Fibroblast of skin of right quadriceps (primary cell): Measurements from ENCODE around the gene ITPR1.

ENCODE experiments used
- DNase-seq: peaks from one replicate; pipeline ENCODE4 v3.0.0-alpha.2; 2013

ITPR1 gene

DNA sequence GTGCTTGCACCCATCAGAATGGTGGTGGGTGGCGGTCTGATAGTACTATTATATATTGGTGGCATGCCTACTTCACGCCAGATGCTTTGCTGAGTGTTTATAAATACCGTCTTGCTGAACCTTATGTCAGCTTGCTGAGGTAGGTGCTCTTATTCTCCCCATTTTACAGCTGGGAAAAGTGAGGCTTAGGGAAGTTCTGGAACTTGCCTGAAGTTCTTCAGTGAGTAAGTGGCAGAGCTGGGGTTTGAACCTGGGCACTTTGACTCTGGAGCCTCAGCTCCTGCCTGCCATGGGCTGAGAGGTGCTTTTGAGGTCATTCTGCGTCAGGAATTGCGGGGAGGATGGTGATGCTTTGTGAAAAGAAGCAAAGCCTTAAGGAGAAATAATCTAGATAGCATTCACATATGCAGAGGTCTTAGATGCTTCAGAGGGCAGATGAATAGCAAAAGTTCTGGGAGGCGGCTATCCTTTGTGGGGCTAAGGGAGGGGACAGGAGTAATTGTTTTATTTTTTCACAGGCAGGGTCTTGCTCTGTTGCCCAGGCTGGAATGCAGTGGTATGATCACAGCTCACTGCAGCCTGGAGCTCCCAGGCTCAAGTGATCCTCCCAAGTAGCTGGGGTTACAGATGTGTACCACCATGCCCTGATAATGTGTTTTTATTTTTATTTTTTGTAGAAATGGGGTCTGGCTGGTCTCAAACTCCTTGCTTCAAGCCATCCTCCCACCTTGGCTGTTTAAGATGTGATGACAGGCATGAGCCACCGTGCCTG lies 18.5 kb downstream of the ITPR1 start:
- DNase-seq = no peak

DNA sequence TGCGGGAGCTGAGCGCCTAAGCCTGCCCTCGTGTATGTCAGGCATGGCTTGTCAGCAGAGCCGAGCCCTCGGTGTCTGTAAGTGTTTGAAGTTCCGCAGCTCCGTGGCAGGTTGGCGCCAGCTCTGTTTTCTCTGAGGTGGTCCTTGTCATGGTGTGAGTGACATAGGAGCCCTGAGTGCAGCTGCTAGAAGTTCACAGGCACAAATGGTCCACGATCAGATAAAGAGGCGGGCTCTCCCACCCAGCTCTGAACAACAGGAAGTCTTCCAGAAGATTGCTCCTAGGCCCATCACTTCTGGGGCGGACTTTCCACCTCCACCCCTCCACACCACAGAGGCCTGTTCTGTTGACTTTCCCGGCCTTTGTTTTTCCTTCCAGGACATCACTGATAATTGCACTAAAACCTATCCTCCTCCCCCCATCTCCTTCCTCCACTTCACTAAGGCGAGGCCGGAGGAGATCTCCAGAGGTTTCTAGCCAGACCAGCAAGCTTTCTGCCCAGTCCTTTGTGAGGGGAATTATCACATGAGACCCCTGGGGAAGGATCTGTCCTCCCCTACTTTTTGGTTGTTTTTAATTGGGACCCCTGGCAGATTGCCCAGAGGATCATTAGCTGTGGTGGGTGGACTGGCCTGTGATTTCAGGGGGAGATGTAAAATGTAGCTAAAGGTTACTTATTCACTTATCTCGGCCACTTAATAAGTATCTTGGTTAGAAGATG lies 19.9 kb downstream of the ITPR1 start:
- DNase-seq = no peak

DNA sequence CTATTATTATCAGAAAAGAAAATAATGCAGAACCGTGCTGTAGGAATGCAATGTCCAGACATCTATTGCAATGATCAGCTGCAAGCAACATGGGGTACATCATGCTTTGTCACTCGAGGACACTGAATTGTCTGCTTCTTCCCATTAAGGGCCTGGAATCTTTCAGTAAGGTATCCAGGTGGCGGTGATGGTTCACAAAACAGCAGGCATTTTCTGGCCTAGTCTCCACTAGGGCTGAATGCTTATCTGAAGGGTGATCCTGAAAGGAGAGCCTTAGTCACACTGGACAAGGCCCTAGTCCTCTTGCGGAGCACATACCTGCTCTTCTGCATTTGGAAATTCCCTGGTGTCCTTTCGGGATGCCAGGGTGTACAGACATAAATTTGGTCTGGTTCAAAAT lies 21.2 kb downstream of the ITPR1 start:
- DNase-seq = no peak

DNA sequence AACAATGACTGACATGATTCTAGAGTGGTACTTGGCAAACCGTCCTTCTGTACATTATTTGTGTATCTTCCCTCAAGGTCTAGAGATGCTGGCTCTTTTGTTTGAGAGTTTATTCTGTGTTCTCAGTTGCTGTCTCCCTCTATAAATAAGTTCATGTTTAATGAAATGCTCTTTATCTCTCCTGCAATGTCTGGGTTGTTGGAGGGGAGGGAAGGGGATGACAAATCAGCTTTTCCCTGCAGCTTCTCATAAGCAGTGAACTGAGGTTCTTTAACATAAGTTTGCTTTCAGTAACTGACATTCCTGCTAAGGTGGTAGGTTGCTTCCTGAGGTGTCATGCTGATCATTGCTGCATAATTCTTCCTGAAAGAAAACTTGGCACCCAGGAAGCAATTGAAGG lies 21.8 kb downstream of the ITPR1 start:
- no peak for DNase-seq

DNA sequence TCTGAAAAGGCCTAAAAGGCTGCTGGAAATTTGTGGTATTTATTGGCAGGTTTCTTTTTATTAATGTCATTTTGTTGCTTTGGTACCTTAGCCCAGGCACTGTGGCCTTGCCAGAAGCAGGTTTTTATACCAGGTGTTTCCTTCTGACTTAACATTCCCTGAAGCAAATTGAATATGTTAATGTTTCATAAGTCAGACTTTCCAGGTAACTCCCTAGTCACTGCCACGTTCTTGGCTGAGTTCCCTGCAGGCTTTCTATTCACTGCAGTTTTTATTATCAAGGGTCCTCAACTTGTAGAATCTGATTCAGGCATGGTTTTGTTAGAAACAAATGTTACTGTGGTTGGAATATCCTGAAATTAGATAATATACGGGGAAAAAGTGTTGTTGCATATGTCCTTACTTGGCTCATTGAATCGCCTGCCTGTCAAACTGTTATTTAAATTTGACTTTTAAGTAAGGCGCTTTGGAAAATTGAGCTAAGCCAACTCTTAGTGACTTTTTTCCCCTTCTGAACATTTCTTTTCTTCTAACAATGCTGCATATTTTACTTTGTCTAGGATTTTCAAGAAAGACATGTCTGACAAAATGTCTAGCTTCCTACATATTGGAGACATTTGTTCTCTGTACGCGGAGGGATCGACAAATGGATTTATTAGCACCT lies 22.9 kb downstream of the ITPR1 start:
- no peak for DNase-seq

DNA sequence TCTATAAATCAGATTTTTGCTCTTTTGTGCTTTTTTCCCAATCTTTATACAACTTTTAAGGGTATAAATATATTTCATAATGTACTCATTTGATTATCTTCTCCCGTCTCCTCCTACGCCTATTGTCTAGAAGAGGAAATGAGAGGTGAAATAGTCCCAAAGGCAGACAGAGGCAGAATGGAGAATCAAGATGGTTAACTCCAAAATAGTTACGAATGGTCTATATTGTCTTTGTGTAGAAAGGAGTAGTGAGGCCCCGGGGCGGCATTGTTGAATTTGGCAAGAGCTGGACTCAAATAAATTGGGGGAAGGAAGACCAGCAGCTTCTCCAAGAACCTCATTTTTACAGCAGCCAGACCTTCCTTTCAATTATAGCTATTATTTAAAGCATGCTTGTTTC lies 23.9 kb downstream of the ITPR1 start:
- no peak for DNase-seq

DNA sequence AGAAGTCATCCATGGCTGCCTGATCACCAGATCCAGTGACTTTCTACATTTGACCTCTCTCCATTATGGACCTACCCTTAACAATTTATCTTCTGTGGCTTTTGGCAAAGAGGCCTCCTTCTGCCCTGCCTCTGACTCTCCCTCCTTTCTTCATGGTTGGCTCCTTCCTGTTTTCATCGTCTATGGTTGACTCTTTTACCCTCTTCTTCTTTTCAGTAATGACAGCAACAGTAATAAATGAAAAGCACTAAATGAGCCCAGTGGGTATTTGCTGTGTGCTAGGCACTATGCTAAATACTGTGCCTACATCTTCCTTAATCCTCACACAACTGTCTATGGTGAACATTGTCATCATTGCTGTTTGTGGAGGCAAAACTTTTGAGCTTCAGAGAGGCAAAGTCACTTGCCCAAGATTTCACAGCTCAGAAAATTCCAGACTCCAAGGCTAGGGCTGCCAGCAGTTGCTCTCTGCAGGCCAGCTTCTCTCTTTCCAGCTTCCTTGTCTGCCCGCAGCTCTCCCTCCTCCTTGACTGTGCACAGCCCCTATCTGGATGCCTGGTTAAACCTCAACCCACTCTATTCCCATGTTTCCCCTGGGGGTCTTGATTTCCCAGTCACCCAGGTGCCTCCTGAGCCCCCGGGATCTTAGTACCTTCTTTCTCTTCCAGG lies 24.6 kb downstream of the ITPR1 start:
- no peak for DNase-seq

DNA sequence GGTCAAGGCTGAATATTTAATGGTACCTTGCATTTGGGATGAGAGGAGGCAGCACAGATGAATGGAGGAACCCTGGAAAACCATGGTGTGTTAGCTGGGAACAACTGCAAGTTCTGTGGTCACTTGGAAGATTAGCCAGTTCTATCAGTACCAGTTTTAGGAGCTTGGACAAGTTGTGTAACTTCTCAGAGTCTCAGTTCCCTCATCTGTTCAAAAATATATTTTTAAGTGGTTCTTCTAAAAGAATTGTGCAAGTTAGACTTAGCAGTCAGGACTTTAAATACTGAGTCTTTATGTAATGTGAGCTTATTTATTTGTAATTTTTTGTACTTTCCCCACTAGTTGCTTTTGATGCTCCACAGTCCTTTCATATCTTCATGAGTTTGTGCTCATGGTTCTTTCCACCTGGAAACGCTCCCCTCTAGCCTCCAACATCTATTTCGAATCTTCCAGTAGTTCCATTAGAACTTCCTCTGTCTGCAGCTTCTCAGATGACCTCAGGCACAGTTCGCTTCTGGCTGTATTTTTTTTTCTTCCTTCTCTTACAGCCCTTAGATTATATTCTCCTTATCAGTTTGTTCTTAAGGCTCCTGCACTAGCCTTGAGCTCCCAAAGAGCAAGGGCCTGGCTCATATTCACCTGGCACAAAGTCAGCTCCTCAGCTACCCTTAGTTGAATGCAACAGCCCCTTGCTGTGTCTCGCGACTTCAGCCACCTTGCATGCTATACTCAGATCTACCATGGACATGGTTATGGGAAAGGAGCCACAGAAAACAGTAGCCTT lies 27.1 kb downstream of the ITPR1 start:
- no peak for DNase-seq

DNA sequence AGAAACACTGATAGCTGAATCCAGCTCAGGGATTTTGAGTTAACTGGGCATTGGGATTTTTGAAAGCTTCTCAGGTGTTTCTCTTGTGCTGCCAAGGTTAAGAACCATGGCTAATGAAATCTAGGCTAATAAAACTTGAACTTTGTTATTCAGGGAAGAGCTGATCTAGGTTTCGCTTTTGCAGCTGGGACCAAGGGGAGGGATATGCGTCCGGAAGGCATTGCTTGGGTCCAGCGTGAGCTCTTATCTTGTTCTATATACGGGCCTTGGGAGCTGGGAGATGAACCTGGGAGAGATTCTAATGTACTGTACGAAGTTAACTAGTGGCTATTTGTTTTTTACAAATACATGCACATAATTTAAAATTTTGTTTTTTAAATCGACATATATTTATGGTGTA lies 29.8 kb downstream of the ITPR1 start:
- DNase-seq = no peak

DNA sequence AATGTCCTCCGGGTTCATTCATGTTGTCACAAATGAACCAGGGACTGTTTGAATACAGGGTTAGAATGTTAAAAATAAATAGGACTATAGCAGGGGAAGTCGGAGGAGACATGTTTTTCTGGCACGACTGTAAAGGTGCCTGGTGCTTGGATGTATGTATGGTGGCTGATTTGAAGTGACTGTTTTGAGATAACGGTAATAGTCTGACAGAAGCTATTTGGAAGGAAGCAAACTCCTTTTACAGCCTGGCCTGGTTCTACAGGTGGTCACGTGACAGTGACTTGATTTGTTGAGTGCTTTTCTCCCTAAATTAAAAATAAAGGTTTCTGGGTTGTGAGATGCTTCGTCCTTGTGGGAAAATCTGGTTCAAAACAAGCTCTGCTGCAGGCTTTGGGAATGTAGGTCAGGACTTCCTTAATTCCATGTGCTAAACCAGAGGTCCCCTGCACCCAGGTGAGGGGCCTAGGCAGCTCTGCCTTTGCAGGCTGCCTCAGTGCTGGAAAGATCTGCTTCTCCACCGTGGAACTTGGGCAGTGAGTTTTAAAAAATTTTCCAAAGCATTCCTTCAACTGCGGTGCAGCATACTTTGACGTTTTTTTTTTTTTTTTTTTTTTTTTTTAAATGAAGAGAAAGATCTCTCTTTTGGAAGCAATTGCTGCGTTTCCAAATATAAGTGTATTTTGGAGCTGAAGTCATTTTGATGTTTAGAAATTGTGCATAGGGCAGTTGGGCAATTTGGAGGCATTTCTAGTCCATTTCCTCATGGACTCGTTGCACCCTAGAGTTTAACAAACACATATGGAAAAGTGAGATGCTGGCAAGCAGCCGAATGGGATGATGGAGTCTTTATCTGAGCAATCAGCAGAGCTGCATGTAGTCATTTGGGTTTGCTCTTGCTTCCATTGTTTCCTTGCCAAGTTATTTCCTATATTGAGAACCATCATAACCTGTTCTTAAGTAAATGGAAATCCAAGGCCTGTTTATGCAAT lies 30.9 kb downstream of the ITPR1 start:
- DNase-seq = peak; percentile 43

DNA sequence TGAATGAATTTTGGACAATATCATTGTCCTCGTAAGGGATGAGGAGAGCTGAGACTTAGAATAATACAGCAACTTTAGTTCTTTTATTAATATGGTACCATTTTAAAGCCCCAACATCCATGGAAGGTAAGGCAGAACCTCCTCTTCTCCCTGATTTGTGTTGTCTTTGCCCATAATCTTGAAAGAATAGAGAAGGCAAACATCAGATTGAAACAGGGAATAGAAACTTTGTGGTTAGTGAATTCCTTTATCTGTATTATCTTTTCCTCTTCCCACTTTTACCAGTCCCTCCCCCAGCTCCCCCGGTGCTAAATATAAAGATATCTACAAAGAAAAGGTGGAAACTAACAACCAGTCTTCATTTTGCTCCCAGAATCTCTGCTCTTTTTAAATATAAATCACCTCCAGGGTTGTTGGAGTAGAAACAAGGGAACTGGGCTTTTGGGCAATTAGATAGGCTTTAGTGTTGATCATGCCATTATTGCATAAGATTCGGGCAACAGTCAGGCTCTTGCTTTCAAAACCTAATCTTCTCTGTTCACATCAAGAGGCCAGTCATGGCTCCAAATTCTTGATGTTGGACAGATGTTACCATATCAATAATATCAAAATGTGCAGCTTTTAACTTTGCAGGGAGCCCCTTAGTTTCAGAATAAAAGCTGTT lies 32.5 kb downstream of the ITPR1 start:
- DNase-seq = no peak

DNA sequence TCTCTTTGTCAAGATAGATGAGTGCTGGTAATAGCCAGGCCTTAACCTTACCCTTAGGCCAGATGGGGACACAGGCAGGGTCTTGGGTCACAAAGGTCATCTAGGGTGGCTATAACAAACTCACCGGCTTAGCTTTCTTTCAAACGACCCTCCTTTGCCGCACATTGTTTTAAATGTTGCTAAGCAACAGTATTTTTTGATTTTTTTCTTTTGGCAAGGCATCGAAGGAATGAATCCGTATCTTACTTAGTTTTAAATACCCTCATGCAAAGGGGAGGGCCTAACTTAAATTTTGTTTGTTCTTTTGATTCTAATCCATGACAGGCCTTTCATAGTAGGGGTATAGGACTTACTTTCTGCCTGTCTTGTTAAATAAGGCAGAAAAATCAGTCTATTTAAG lies 35.2 kb downstream of the ITPR1 start:
- no peak for DNase-seq

DNA sequence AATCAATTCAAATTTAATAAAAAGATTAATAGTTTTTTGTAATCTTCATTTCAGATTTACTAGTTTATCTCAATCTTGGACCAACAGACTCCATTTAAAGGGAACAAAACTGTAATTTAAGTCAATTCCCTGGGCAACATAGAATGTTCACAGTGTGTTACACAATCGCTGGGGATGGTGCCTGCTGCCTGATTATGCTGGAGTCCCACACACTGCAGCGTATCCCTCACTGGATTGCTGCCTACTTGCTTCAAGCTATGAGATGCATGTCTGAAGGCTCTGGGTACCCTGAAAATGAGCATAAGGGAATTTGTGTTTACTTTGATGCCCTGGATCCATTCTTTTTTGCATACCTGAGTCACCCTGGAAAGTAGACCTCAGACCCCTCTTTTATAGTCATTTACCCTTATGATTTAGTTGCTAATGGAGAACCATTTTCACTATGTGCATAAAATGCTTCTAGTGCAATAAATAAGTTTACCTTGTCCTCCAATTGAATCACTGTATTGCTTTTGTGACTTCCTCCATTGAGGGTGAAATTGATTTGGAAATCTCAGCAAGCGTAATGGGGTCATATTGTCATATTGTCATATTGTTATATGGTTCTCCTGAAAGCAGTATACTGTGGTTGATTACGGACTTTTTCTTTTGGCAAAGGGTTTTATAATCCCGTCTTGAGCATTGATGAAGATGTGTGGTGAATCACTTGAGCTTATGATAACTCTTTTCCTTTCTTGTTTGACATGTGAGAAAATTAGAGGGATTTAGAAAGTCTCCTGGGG lies 35.9 kb downstream of the ITPR1 start:
- no peak for DNase-seq

DNA sequence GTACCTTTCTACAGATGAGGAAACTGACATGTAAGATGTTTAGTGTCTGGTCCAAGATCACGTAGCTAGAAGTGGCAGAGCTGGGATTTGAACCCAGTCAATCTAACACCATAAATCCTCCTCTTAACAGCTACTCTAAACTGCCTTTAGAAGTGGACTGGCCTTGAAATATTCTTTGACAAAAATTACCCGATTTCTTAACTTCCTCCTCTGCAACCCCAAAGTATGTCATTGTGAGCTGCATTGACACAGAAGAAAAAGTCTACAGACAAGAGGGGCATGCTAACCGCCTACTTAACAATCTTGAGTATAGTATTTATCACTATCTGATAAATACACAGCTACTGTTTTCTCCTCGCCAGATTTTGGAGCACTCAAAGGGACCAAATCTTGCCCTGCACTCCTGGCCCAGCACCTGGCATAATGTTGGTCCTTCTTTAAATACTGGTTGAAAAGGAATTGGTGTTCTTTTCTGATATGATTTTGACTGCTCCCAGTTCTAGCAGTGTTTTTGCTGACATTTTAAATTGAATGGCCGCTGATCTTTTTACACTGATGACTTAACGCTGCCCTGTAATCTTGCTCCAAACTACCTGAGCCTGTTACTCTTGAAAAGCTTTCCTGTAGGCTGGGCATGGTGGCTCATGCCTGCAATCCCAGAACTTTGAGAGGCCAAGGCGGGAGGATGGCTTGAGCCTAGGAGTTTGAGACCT lies 36.9 kb downstream of the ITPR1 start:
- no peak for DNase-seq

DNA sequence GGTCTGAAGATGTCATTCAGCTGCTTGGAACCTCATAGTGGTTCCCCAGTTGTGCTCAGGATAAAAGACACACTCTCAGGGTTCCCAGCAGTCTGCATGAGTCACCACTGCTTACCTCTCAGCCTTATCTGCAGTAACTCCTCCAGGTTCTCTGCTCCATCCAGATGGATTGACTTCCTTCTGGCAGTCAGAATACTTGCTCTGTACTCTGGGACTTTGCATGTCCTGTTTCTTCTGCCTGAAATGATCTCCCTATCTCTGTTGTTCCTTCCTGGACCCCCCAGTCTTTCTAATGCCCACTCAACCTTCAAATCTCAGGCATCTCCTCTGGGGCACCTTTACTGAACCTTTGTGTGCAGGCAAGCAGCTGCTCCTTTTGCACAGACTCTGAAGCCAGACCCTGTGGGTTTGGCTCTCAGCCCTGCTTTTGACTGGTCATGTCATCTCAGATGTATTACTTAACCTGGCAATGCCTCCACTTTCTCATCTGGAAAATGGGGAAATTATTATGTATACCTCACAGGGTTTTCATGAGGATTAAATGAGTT lies 38.4 kb downstream of the ITPR1 start:
- no peak for DNase-seq

DNA sequence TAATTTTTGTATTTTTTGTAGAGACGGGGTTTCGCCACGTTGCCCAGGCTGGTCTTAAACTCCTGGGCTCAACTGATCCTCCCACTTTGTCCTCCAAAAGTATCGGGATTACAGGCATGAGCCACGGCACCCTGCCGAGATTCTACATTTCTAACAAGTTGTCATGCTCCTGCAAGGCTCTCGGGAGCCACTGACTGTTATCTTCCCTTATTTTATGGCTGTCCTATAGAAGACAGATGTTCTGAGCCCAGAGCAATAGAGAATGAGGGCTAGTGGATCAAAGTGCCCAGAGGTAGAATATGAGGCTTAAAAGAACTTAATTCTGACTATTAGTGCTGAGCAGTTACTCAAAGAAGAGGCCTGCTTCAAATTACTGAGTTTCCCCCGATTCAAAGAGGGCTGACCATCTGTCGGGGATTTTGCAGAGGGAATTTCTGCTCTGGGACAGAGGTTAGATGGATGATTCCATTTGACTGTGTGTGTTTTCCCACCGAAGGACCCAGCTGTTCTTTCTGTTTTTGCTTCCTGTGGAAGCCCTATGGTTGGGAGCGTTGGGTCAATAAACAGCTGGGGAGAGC lies 39.5 kb downstream of the ITPR1 start:
- DNase-seq = no peak

DNA sequence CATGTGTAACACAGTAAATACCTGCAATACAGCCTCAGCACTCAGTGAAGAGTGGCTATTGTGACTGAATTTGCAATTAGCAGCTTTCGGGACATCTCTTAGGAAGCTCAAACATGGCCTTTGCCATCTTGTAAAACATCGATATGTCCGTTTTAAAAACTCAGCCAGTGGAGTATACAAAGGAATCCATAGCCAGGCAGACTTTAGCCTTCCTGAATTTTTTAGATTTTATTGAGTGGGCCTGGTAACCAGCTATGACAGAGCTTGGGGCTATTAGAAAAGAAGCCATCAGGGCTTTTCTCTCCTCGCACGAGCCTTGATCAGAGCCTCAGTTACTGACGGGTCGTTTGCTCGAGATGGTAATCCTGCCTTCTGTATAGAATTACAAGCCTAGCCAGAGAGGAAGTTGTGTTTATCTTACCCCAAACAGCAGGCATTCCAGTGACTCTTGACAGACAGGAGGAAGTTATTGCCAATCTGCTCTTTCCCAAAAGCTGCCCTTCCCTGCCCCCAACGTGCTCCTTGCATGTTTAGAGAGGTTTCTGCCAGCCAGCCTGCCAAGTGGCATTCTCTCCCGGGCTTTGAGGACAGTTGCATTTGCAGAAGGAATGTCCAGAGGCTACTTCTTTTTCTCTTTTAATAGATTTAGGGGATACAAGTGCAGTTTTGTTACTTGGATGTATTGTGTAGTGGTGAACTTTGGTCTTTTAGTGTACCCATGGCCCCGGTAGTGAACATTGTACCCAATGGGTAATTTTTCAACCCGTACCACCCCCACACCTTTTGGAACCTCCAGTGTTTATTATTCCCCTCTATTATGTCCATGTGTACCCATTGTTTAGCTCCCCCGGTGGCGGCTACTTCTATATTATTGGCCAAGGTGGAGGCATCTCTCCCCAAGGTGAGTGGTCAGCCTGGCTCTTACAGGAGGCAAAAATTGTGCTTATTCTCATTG lies 40.6 kb downstream of the ITPR1 start:
- DNase-seq = no peak
